ENCODE measurements around the gene LDLRAP1.

Gene LDLRAP1

DNA sequence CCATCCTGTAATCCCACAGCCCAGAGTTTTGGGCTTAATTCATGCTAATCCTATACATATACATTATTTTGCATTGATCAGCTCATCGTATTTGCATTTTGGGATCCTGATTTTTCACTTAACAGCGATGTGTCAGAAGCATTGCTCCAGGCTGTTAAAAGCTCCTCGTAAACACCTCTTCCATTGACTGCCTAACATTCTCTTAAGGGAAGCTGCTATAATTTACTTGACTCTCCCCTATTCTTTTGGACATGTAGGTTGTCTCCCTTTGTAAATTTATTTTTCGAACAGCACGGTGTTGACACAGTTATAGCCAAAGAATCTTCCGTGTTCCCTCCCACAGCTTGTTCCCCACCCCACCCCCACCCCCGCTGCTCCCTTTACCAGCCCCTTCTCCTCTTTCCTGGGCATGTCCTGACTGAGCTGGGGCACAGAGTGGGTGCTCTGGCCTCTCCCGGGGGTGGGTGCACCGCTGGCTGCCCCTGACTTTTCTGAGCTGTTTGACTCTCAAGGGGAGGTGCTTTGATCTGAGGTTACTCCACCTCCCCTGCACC lies 22.8 kb downstream of the LDLRAP1 start:
- peak overlapping the region; percentile 83 for H3K4me2 ChIP-seq
- no peaks in the 10 kb centered on the region for H3K27me3 ChIP-seq
- peaks cover 86% of the 10 kb centered on the region for H3K4me1 ChIP-seq
- no peak overlapping the region; the same call in 1 of the 2 replicates for H3K27ac ChIP-seq
- no peak for TF ChIP-seq Cebpa-rat (IDR thresholded peaks at IDR 0.05)
- peak overlapping the region; percentile 60; the same call in 1 of the 2 replicates for H3K9ac ChIP-seq
- H3K9me3 ChIP-seq: no peaks in the 10 kb centered on the region
- H4K20me1 ChIP-seq: no peaks in the 10 kb centered on the region
- H3K4me3 ChIP-seq: no peak overlapping the region
- H3K36me3 ChIP-seq: peaks cover 21% of the 10 kb centered on the region

DNA sequence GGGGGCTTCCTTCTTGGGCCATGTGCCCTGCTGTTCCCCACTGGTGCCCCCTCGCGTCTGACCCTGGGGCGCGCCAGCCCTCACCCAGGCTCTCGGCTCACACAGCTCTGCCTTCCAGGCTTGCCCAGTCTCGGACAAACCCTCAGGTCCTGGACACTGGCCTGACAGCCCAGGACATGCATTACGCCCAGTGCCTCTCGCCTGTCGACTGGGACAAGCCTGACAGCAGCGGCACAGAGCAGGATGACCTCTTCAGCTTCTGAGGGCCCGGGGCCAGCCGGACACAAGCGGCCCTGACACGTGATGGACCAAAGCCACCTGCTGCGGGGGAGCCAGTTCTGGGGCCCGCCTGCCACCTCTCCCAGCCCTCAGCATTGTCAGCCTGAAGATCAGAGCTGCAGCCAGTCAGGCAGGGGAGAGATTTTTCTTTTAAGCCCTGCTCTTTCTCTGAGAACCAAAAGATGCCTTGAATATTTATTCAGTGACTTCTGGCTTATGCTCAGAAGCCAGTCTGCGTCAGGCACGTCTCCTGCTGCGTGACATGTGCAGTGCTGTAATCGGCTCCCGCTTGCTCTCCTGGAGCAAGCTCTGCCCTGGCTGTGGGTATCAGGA lies 23.4 kb downstream of the LDLRAP1 start:
- no peaks in the 10 kb centered on the region for H3K27me3 ChIP-seq
- no peaks in the 10 kb centered on the region for H4K20me1 ChIP-seq
- H3K27ac ChIP-seq: peak overlapping the region; percentile 45; the same call in 1 of the 2 replicates
- H3K4me2 ChIP-seq: peak overlapping the region; percentile 83
- no peak for TF ChIP-seq Cebpa-rat (IDR thresholded peaks at IDR 0.05)
- H3K36me3 ChIP-seq: peaks cover 21% of the 10 kb centered on the region
- no peak overlapping the region for H3K4me3 ChIP-seq
- peak overlapping the region; percentile 25; the same call in 1 of the 2 replicates for H3K9ac ChIP-seq
- H3K4me1 ChIP-seq: peaks cover 82% of the 10 kb centered on the region
- H3K9me3 ChIP-seq: no peaks in the 10 kb centered on the region

DNA sequence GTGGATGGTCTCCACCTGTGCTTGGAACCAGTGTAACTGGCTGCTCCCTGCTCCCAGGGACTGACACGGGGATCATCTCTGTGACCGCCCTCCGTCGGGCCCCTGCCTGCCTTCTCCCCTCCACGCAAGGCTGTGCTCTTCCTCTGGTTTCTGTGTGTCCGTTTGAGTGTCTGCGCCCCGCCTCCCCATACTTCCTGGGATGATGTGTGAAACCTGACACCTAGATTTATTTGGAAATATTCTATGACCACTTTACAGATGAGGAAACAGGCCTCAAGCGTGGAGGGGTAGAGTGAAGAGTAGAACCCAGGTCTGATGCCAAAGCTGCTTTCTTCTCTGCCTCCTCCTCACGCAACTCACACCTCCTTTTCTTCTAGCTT lies 24.3 kb downstream of the LDLRAP1 start:
- Histone ChIP-seq H3K9ac (0 out of 2 replicates have a peak overlapping the region, but pooled peaks have one; percentile 21), H3K9me3 (no peaks in the 10 kb centered on the region), H3K36me3 (peaks cover 16% of the 10 kb centered on the region), H3K27ac (peak overlapping the region; percentile 45; the same call in 1 of the 2 replicates), H3K4me3 (no peak overlapping the region), H3K4me2 (peak overlapping the region; percentile 83), H4K20me1 (no peaks in the 10 kb centered on the region), H3K4me1 (peaks cover 79% of the 10 kb centered on the region), H3K27me3 (no peaks in the 10 kb centered on the region)
- TF ChIP-seq Cebpa-rat (IDR thresholded peaks at IDR 0.05): no peak

DNA sequence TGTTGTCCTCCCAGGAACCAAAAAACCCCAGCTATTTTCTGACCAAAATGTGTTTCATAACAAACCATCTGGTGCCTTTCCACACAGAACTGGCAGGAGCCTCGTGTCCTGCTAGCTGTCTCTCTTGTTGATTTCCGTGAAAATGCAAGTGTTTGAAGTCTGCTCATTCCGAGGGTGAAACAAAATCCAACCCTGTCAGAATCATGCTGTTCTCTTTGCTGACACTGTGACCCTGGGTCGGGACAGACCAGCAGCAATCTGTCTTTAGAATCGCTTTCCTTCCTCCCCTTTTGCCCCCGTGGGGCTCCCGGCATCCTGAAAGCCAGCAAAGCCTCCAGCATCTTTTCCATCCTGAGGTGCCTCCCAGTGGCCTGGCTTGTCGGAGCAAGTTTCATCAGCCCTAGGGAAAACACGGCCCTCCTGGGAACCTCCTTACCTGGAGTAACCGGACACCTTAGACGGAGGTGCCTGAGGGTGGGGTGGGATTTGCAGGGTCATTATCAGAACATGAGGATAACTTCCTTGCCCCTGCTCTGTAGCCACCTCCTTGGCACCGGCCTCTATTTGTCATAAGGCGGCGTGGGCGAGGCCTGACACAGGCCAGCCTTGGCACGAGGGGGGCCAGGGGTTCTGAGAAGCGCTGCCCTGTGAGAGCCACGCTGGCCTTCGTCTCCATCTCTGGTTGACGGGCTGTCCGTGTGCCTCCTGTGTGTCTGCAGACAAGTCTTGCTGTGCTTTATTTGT lies 24.9 kb downstream of the LDLRAP1 start:
- peak overlapping the region; percentile 83 for H3K4me2 ChIP-seq
- H3K27ac ChIP-seq: no peak overlapping the region; the same call in 1 of the 2 replicates
- no peak for TF ChIP-seq Cebpa-rat (IDR thresholded peaks at IDR 0.05)
- H3K4me1 ChIP-seq: peaks cover 73% of the 10 kb centered on the region
- H3K27me3 ChIP-seq: no peaks in the 10 kb centered on the region
- peaks cover 12% of the 10 kb centered on the region for H3K36me3 ChIP-seq
- H3K9me3 ChIP-seq: no peaks in the 10 kb centered on the region
- no peak overlapping the region for H3K4me3 ChIP-seq
- no peaks in the 10 kb centered on the region for H4K20me1 ChIP-seq
- 0 out of 2 replicates have a peak overlapping the region, but pooled peaks have one; percentile 21 for H3K9ac ChIP-seq

DNA sequence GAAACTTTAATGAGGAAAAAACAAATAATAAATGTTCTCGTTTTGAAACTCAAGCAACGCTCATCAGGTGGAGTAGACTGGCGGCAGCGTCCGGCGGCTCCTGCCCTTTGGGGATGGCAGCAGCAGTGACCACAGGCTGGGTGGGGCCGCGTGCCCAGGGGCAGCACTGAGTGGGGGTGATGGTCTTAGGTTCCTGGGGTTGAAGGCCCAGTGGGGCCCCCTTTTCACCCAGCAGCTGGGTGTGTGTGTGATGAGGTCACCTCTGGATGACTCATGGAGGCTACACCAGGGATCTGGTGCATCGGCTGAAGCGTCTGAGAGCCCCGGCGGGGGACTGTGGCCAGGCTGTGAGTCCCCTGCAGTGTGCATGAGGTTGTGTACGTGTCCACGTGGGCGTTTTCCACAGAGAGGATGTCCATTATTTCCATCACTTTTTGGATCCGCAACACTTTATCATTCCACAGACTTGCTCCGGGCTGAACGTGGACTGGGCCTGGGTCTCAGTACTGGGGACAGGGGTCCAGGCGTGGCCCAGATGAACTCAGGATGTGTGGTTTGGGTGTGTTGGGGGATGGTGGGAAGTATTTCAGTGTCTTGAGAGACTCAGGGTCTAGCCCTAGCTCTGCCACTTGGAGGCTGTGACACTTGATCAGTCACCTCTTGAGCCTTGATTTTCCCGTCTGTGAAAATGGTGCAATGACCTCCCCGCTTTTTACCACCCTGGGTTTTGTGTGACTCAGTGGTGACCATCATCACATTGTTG lies 25.6 kb downstream of the LDLRAP1 start:
- no peak for TF ChIP-seq Cebpa-rat (IDR thresholded peaks at IDR 0.05)
- Histone ChIP-seq H4K20me1 (no peaks in the 10 kb centered on the region), H3K36me3 (peaks cover 4% of the 10 kb centered on the region; the same call in 1 of the 2 replicates), H3K4me2 (no peak overlapping the region), H3K27me3 (no peaks in the 10 kb centered on the region), H3K4me3 (no peak overlapping the region), H3K27ac (no peak overlapping the region), H3K9ac (no peak overlapping the region), H3K9me3 (no peaks in the 10 kb centered on the region), H3K4me1 (peaks cover 66% of the 10 kb centered on the region)

DNA sequence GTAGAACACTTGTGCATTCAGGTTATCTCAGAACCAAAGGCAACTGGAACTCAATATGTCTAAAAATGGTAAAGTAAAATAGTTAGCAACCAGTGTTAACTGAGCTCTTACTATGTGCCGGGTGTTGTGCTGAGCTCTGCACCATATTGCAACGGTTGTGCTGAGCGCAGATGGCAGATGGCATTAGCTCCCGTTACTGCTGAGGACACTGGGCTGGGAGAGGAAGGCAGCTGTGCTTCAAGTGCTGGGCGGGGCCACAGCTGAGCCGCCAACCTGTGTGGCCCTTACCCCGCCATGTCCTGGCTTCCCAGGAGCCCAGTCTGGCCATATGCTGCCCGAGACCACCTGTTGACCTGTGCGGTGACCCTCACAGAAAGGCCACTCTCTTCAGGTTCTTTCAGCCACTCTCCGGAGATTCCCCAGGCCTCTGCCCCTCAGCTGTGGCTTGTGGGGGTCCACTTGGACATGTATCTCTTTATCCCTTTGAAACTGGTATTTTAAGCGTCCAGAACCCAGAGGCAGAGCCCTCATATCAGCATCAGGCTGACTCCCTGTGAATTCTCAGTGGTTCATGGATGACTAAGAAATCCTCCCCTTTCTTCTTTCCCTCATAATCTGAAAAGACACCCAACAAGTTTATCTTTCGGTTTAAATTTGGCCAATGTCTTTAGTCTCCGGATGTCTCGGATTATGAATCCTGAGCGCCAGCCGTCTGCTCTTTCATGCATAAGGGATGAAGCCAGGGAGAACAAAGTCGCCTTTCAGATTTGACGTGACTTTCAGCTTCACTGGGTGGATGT lies 26.4 kb downstream of the LDLRAP1 start:
- Histone ChIP-seq H3K4me1 (peaks cover 58% of the 10 kb centered on the region), H3K9me3 (no peaks in the 10 kb centered on the region), H4K20me1 (no peaks in the 10 kb centered on the region), H3K36me3 (no peaks in the 10 kb centered on the region; the same call in 1 of the 2 replicates), H3K4me3 (no peak overlapping the region), H3K27ac (no peak overlapping the region), H3K9ac (no peak overlapping the region), H3K4me2 (no peak overlapping the region), H3K27me3 (no peaks in the 10 kb centered on the region)
- TF ChIP-seq Cebpa-rat (IDR thresholded peaks at IDR 0.05): no peak

DNA sequence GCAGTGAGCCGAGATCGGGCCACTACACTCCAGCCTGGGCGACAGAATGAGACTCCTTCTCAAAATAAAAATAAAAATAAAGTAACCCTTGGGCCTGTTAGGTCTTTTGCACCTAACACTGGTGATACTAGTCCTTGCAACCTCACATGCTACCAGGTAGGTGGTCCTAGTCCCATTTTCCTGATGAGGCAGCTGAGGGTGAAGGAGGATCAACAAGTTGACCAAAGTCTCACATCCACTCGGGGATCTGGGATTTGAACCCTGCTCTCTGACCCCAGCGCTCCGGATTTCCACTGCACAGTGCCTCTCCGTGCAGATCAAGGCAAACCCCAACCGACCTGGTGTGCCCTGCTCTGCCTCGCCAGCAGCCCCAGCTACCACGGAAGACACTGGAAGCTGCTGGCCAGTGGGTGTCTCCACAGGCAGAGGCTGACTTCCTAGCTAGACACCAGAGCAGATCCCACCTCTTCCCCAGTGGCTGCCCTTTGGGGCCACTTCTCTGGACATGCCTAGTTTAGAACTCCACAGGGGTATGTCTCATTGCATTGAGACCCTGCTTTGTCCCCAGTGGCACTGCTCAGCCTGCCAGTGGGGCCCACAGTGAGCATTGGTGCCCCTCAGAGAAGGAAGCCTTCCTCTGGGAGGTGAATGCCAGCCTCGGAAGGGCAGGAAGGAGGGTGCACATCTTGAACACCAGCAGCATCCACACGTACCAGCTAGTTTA lies 27.6 kb downstream of the LDLRAP1 start:
- Histone ChIP-seq H3K36me3 (no peaks in the 10 kb centered on the region; the same call in 1 of the 2 replicates), H3K27ac (no peak overlapping the region), H3K4me3 (no peak overlapping the region), H3K27me3 (no peaks in the 10 kb centered on the region), H3K4me2 (no peak overlapping the region), H3K4me1 (peaks cover 46% of the 10 kb centered on the region), H3K9ac (no peak overlapping the region), H3K9me3 (no peaks in the 10 kb centered on the region), H4K20me1 (no peaks in the 10 kb centered on the region)
- no peak for TF ChIP-seq Cebpa-rat (IDR thresholded peaks at IDR 0.05)

DNA sequence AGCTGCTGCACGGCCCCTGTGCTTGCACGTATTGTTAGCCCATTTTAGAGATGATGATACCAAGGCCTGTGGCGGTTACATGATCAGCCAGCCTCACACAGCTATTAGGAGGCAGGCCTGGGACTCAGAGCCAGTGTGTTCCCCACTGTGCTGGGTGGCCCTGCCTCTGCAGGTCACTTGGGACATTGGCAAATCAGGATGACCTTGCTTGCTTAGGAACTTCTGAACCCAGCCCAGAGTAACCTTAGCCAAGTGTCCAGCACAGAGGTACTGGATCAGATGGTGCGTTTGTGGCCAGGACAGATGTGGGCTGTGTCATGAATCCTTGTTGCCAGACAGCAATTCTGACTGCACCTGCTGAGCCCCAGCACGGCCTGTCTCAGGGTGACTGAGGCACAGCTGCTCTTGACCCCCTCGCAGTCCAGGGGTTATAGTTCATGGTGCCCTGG lies 28.1 kb downstream of the LDLRAP1 start:
- H3K36me3 ChIP-seq: no peaks in the 10 kb centered on the region; the same call in 1 of the 2 replicates
- no peak overlapping the region for H3K9ac ChIP-seq
- no peak for TF ChIP-seq Cebpa-rat (IDR thresholded peaks at IDR 0.05)
- H3K9me3 ChIP-seq: no peaks in the 10 kb centered on the region
- H3K4me2 ChIP-seq: no peak overlapping the region
- H3K27me3 ChIP-seq: no peaks in the 10 kb centered on the region
- peaks cover 40% of the 10 kb centered on the region for H3K4me1 ChIP-seq
- H4K20me1 ChIP-seq: no peaks in the 10 kb centered on the region
- H3K4me3 ChIP-seq: no peak overlapping the region
- no peak overlapping the region for H3K27ac ChIP-seq
